ENCODE results near the gene NRCAM. TPM values are rescaled to one million over a fixed set of nuclear protein-coding genes. Genes with fewer than 3 reads are reported as not detected.
"Not testable (repeated sequence)": the region's sequence is repeated elsewhere in the genome, so short reads cannot be mapped to it uniquely, and the experiment has no call there.

NRCAM gene
- total RNA-seq, 1 experiment from 2014 or later, result 40.3 TPM

GRCh38 chr7:108395426-108395825 lies 60.8 kb downstream of the NRCAM start:
- no peak overlapping the region for H3K4me3 ChIP-seq
- no peaks in the 10 kb centered on the region for H3K36me3 ChIP-seq (ENCODE audit: low read depth)
- ChIA-PET POLR2A (ENCODE audit: unreplicated experiment) (no interaction called here), CTCF (no interaction called here)
- H3K4me2 ChIP-seq, result no peak overlapping the region
- H3K4me1 ChIP-seq (replicated peaks; ENCODE audit: insufficient read depth), result no peaks in the 10 kb centered on the region
- no peak for TF ChIP-seq CTCF (conservative IDR thresholded peaks at IDR 0.05)
- H2AFZ ChIP-seq, result no peak overlapping the region
- H3K79me2 ChIP-seq (ENCODE audit: low read depth), result no peaks in the 10 kb centered on the region
- H3K9me3 ChIP-seq (ENCODE audit: insufficient read depth, low read depth), result no peaks in the 10 kb centered on the region
- H3K27me3 ChIP-seq (ENCODE audit: insufficient read depth, low read depth), result no peaks in the 10 kb centered on the region
- no peak for DNase-seq
- H3K9me2 ChIP-seq (ENCODE audit: insufficient read depth), result no peaks in the 10 kb centered on the region
- H3F3A ChIP-seq (ENCODE audit: insufficient read depth, low read depth), result no peaks in the 10 kb centered on the region
- intact Hi-C loops (cut with micrococcal nuclease; ENCODE audit: unreplicated experiment), result no loop called here
- no peaks in the 10 kb centered on the region; the same call in 1 of the 2 replicates for H4K20me1 ChIP-seq (ENCODE audit: insufficient read depth)
- BruUV-seq (replicated peaks), result no TSS peak
- no peak overlapping the region for H3K27ac ChIP-seq

- H3K36me3 ChIP-seq (ENCODE audit: low read depth); H3K27me3 ChIP-seq (ENCODE audit: insufficient read depth, low read depth); intact Hi-C loops (cut with micrococcal nuclease; ENCODE audit: unreplicated experiment); H3K27ac ChIP-seq; H4K20me1 ChIP-seq (ENCODE audit: insufficient read depth); H2AFZ ChIP-seq; DNase-seq; POLR2A ChIA-PET (ENCODE audit: unreplicated experiment); BruUV-seq (replicated peaks); H3K79me2 ChIP-seq (ENCODE audit: low read depth); H3F3A ChIP-seq (ENCODE audit: insufficient read depth, low read depth); H3K9me2 ChIP-seq (ENCODE audit: insufficient read depth); H3K9me3 ChIP-seq (ENCODE audit: insufficient read depth, low read depth); CTCF ChIA-PET; H3K4me2 ChIP-seq; H3K4me3 ChIP-seq; H3K4me1 ChIP-seq (replicated peaks; ENCODE audit: insufficient read depth): not testable (repeated sequence)
These were observed 63.1 kb downstream of the NRCAM start for GRCh38 chr7:108393097-108393496.

- H3K27me3 ChIP-seq (ENCODE audit: insufficient read depth, low read depth); H3K4me2 ChIP-seq; intact Hi-C loops (cut with micrococcal nuclease; ENCODE audit: unreplicated experiment); H3K9me2 ChIP-seq (ENCODE audit: insufficient read depth); H3K36me3 ChIP-seq (ENCODE audit: low read depth); H3K4me3 ChIP-seq; POLR2A ChIA-PET (ENCODE audit: unreplicated experiment); H3K4me1 ChIP-seq (replicated peaks; ENCODE audit: insufficient read depth); H4K20me1 ChIP-seq (ENCODE audit: insufficient read depth); H3K9me3 ChIP-seq (ENCODE audit: insufficient read depth, low read depth); H3K79me2 ChIP-seq (ENCODE audit: low read depth); CTCF ChIA-PET; H3K27ac ChIP-seq; H3F3A ChIP-seq (ENCODE audit: insufficient read depth, low read depth); BruUV-seq (replicated peaks); H2AFZ ChIP-seq; DNase-seq: not testable (repeated sequence)
These were observed 68.5 kb downstream of the NRCAM start for GRCh38 chr7:108387686-108388085.

GRCh38 chr7:108385834-108386422 lies 70.3 kb downstream of the NRCAM start:
- H3K79me2 ChIP-seq (ENCODE audit: low read depth), result no peaks in the 10 kb centered on the region
- H3K36me3 ChIP-seq (ENCODE audit: low read depth), result no peaks in the 10 kb centered on the region
- intact Hi-C loops (cut with micrococcal nuclease; ENCODE audit: unreplicated experiment), result no loop called here
- no peaks in the 10 kb centered on the region for H3F3A ChIP-seq (ENCODE audit: insufficient read depth, low read depth)
- CTCF ChIA-PET, result no interaction called here
- no peak overlapping the region for H3K27ac ChIP-seq
- no peak for TF ChIP-seq EZH2 (IDR thresholded peaks at IDR 0.05; ENCODE audit: low read depth)
- no peaks in the 10 kb centered on the region for H3K4me1 ChIP-seq (replicated peaks; ENCODE audit: insufficient read depth)
- H3K27me3 ChIP-seq (ENCODE audit: insufficient read depth, low read depth), result no peaks in the 10 kb centered on the region
- H4K20me1 ChIP-seq (ENCODE audit: insufficient read depth), result no peaks in the 10 kb centered on the region
- no peaks in the 10 kb centered on the region for H3K9me3 ChIP-seq (ENCODE audit: insufficient read depth, low read depth)
- POLR2A ChIA-PET (ENCODE audit: unreplicated experiment), result no interaction called here
- BruUV-seq (replicated peaks), result no TSS peak
- H3K4me3 ChIP-seq, result no peak overlapping the region
- DNase-seq, result no peak
- no peaks in the 10 kb centered on the region for H3K9me2 ChIP-seq (ENCODE audit: insufficient read depth)
- no peak overlapping the region for H2AFZ ChIP-seq
- H3K4me2 ChIP-seq, result no peak overlapping the region

Data from PC-9 (cell line).